Ovary (tissue), 9 donors: ENCODE results near the gene SEPTIN3. TPM values are rescaled to one million over a fixed set of nuclear protein-coding genes. Genes with fewer than 3 reads are reported as not detected.

Experiments
- DNase-seq, 5 donors: peaks; one replicate each; pipeline ENCODE4 v3.0.0-alpha.2; 2019 to 2020
- H3K27ac ChIP-seq, 2 donors: fragments of 200-600 bp; one replicate each; pipeline versions ENCODE4 v1.5.1 to v1.8.0; 2019 to 2022
- H3K27me3 ChIP-seq: fragments of 200-600 bp; one replicate; pipeline ENCODE4 v1.8.0; 2022
- H3K36me3 ChIP-seq: fragments of 200-600 bp; sonication (generic); one replicate; pipeline ENCODE4 v1.5.1; 2019
- H3K4me1 ChIP-seq: one replicate; pipeline ENCODE4 v1.8.1; 2013; ENCODE audit warnings: mild to moderate bottlenecking, moderate library complexity; ENCODE audit not compliant: insufficient read depth
- H3K4me3 ChIP-seq: fragments of 200-600 bp; sonication (generic); one replicate; pipeline ENCODE4 v1.5.1; 2017
- H3K9me3 ChIP-seq, 2 donors: fragments of 200-600 bp in 1 of 2; sonication (generic) in 1 of 2; one replicate each; pipeline versions ENCODE4 v1.5.1 to v1.8.1; 2013 to 2019; ENCODE audit warnings: mild to moderate bottlenecking in 1 of 2, moderate library complexity in 1 of 2
- EP300 ChIP-seq: sonication (generic); formaldehyde crosslinking; IDR thresholded peaks from one replicate; pipeline ENCODE4 v1.6.1; 2017; ENCODE audit warnings: antibody characterized with exemption
- POLR2A ChIP-seq: fragments of 450-650 bp; IDR thresholded peaks from one replicate; pipeline ENCODE4 v1.6.1; 2017; ENCODE audit warnings: antibody characterized with exemption, mild to moderate bottlenecking, moderate library complexity
- WGBS, 3 donors: extraction: QIAGEN DNeasy Blood & Tissue Kit in 1 of 3; methylation state at CpG; one replicate each; pipeline versions ENCODE4 v1.1.5 to v1.1.7; 2013 to 2017; 5-methylcytosine and 5-hydroxymethylcytosine counted together
- intact Hi-C, 4 donors: fragments of 100-400 bp; cut with DNase I; formaldehyde crosslinking; loops; one replicate each; pipeline versions ENCODE4 v1.11.0 to v1.15.1; 2022 to 2023
- polyA plus RNA-seq, 2 donors: library from polyadenylated mRNA; stranded (reverse); fragments of 200-250 nt in 1 of 2; fragments of 350-450 nt in 1 of 2; fragmentation: Illumina TruSeq in 1 of 2; extraction: RNeasy Lipid Tissue Mini Kit (QIAGEN cat#74804) in 1 of 2; gene quantifications; one replicate each; pipeline ENCODE4 v1.2.3, GENCODE V29; 2013 to 2014
- total RNA-seq, 7 donors: library from RNA; depleted of rRNA in 2 of 7; stranded (reverse); fragments of >200 nt in 2 of 7; fragmentation: NEBNext Ultra II Directional in 3 of 7; extraction: Animal tissue kit (Norgen Biotek cat#: 25700) in 3 of 7; gene quantifications; one replicate each; pipeline versions ENCODE4 v1.1.0 to v1.2.4, GENCODE V29; 2016 to 2023
- TF ChIP-seq, protein P1 (sequence below), 3 donors: fragments of 450-650 bp in 2 of 3; fragments of 200-600 bp in 1 of 3; IDR thresholded peaks; one replicate each; pipeline versions ENCODE4 v1.5.1 to v1.8.0; 2016 to 2022; ENCODE audit warnings: antibody characterized with exemption in 3 of 3, mild to moderate bottlenecking in 1 of 3
- donor health status: DM: no; HTN: no; CAD: no; lungs with moderate emphysema.
- donor health status: DM: no; HTN: no; CAD: no.
- donor health status: Bipolar disorder and iron deficiency.
- donor health status: DM: yes; HTN: yes; CAD: no.
- donor health status: DM: no; HTN: no; CAD: no.
- donor health status: DM: yes; HTN: yes; CAD: no.

The SEPTIN3 gene
- total and polyA plus RNA-seq, 9 donors = 0.11 to 1.4 (median 0.23) TPM; not detected in 1

DNA sequence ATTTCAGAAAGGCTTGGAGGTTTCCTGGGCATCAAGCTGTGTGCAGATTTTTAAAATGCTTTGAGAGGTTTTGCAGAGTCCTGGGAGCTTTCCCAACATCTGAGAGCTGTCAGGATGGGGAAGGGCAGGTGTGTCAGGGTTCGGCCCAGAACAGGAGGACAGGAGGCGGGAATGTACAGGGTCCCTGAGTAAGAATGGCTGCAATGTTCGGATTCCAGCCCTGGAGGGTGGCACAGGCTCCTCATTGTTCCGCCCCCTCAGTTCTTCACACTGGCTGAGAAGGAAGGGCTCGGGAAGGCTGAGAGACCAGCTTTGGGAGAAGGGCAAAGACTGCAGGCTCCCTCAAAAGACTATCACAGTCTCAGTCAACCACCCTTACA lies 5.1 kb upstream of the SEPTIN3 start:
- Histone ChIP-seq H3K27me3 (no peaks in the 10 kb centered on the region), H3K4me3 (no peak overlapping the region), H3K4me1 (peaks cover 2% of the 10 kb centered on the region), H3K9me3 (no peaks in the 10 kb centered on the region), H3K36me3 (no peaks in the 10 kb centered on the region), H3K27ac (no peak overlapping the region)
- intact Hi-C loops = no loop called here
- 37 to 58% (median 47%) methylated on average over 5 of the region's 5 CpGs for WGBS, 3 donors
- no peak for DNase-seq
- TF ChIP-seq POLR2A = no peak
- TF ChIP-seq, protein P1, sequence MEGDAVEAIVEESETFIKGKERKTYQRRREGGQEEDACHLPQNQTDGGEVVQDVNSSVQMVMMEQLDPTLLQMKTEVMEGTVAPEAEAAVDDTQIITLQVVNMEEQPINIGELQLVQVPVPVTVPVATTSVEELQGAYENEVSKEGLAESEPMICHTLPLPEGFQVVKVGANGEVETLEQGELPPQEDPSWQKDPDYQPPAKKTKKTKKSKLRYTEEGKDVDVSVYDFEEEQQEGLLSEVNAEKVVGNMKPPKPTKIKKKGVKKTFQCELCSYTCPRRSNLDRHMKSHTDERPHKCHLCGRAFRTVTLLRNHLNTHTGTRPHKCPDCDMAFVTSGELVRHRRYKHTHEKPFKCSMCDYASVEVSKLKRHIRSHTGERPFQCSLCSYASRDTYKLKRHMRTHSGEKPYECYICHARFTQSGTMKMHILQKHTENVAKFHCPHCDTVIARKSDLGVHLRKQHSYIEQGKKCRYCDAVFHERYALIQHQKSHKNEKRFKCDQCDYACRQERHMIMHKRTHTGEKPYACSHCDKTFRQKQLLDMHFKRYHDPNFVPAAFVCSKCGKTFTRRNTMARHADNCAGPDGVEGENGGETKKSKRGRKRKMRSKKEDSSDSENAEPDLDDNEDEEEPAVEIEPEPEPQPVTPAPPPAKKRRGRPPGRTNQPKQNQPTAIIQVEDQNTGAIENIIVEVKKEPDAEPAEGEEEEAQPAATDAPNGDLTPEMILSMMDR (IDR thresholded peaks at IDR 0.05) = no peak
- TF ChIP-seq EP300 = no peak

GRCh38 chr22:41966225-41966606 lies 3.0 kb upstream of the SEPTIN3 start:
- Histone ChIP-seq H3K27me3 (no peaks in the 10 kb centered on the region), H3K4me3 (no peak overlapping the region), H3K27ac (no peak overlapping the region), H3K36me3 (no peaks in the 10 kb centered on the region), H3K9me3 (no peaks in the 10 kb centered on the region), H3K4me1 (no peaks in the 10 kb centered on the region)
- intact Hi-C loops = no loop called here
- no peak for DNase-seq
- WGBS, 3 donors = 96 to 100% (median 97%) methylated on average over 2 of the region's 2 CpGs
- TF ChIP-seq, protein P1 (IDR thresholded peaks at IDR 0.05) = no peak
- TF ChIP-seq EP300 = no peak
- TF ChIP-seq POLR2A = no peak

- Histone ChIP-seq H3K4me1 (no peaks in the 10 kb centered on the region), H3K27ac (no peak overlapping the region), H3K36me3 (no peaks in the 10 kb centered on the region), H3K27me3 (no peaks in the 10 kb centered on the region), H3K4me3 (no peak overlapping the region), H3K9me3 (no peaks in the 10 kb centered on the region)
- TF ChIP-seq, protein P1 (IDR thresholded peaks at IDR 0.05) = no peak
- no peak for TF ChIP-seq EP300
- no peak for TF ChIP-seq POLR2A
- WGBS, 3 donors = 33 to 36% (median 34%) methylated on average over 8 of the region's 8 CpGs
- DNase-seq = no peak
- intact Hi-C loops = no loop called here
These were observed 2.5 kb upstream of the SEPTIN3 start for GRCh38 chr22:41966607-41967240.

DNA sequence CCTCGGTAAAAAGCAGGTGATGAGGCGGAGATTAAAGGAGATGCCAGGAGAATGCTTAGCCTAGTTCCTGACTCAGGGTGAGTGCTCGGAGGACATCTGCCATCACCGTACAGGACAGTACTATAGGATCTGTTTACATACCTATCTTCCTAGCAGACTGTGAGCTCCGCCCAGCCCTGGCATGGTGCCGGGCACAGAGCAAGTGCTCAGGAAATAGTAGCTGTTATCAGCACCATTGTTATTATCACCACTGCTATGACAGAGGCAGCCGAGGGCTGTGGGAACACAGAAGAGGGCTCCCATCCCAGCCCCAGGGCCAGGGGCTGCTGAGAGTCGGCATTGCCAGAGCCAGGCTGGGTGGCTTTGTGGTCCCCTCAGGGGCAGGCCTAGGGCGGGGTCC lies 642 bp upstream of the SEPTIN3 start:
- intact Hi-C loops = no loop called here

More for the DNA sequence above, 642 bp upstream of the SEPTIN3 start:
- Histone ChIP-seq H3K27ac (no peak overlapping the region), H3K4me1 (no peaks in the 10 kb centered on the region), H3K27me3 (no peaks in the 10 kb centered on the region), H3K36me3 (no peaks in the 10 kb centered on the region), H3K4me3 (no peak overlapping the region), H3K9me3 (no peaks in the 10 kb centered on the region)
- no peak for DNase-seq
- TF ChIP-seq POLR2A (no peak), EP300 (no peak)
- TF ChIP-seq, protein P1 (IDR thresholded peaks at IDR 0.05) = no peak
- WGBS, 3 donors = 26 to 44% (median 33%) methylated on average over 7 to 9 of the region's 9 CpGs
